Measurements from ENCODE around the gene GFM1.
"Not testable (repeated sequence)": the region's sequence is repeated elsewhere in the genome, so short reads cannot be mapped to it uniquely, and the experiment has no call there.

Gene GFM1

DNA sequence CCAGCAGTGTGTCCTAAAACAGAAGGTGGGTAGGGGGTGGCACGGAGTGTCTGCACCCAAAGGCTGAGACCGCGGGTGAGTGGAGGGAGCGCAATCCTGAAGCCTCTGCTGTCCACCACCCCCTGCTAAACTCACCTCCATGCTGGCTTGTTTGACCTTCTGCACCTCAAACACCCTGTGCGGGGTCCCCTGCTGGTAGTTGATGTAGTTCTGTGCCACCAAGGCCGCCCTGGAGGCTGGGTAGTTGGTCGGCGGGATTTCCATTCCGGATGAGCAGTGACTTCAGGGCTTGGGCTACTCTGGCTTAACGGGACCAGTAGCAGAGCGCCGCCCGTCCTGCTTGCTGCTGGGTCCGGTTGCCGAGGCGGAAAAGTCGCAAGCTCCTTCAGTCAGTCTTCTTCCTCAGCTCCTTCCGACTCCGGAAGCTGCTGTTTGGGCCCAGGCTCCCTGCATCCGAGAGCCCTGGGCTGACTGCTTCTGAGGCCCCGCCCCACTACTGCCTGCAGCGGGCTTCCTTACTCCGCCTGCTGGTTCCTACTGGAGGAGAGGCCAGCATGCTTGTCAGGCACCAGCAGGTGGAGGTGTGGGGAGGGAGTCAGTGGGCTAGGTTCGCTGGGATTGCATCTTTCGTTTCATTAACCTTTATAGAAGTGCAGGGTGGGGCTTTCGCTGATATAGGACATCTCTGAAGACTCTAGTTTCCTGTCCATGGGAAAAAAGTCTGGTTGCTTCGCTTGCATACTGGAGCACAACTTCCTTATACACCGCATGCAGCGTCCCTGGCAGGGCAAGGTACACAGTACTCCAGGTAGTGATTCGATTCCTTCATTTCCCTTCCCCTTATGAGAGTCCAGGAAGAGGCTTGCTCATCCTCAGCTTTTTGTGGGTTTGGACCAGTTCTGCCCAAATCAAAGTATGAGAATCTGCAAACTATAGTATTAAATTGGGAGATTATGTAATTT is 28.2 kb downstream of the GFM1 start, which contains the start of gene LXN:
Gene LXN (minus strand): TSS at position 434 of the 962 bp plus-strand sequence. CDS start 170 bp downstream, at position 264.
- peak; percentile 83 for DNase-seq (ENCODE audit: low read depth, low spot score)

GRCh38 chr3:158678687-158679086 is 34.4 kb downstream of the GFM1 start:
- DNase-seq (ENCODE audit: low read depth, low spot score) = no peak

GRCh38 chr3:158679547-158680000 is 35.2 kb downstream of the GFM1 start:
- DNase-seq (ENCODE audit: low read depth, low spot score) = no peak

DNA sequence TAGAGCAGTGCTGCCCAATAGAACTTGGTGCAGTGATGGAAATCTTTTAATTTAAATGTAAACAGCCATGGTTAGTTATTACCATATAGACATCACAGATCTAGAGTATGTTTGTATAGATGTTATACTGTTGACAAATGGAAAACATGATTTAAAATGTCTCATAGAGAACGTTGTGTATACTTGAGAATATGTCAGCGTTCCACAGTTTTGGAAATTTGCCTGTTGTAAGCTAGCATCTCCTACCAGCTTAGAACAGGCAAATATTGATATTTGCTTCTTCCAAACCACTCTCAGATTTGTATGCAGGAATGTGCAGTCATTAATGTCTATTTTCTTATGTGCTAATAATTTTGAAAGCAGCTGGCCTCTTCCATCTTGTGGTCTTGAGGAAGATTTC is 36.5 kb downstream of the GFM1 start:
- DNase-seq (ENCODE audit: low read depth, low spot score) = no peak

GRCh38 chr3:158683230-158683962 is 39.1 kb downstream of the GFM1 start:
- DNase-seq (ENCODE audit: low read depth, low spot score) = no peak

DNA sequence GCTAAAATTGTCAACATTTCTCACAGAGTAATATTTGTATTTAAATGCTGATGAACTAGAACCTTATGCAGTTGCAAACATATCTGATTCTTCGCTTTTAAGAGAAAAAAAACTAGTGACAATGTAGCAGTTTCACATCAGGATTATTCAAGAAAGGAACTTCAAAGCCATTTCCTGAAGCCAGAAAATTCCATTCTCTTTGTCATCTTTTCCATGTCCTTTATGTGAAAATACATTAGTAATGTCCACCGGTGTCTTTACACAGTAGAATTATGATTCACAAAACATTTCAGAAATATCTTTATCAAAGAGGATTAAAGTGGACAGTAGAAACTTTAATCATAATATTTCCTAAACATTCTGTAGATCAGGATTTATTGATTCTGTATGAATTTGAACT is 40.8 kb downstream of the GFM1 start:
- DNase-seq (ENCODE audit: low read depth, low spot score) = no peak

GRCh38 chr3:158693866-158694456 is 49.6 kb downstream of the GFM1 start:
- not testable (repeated sequence) for DNase-seq (ENCODE audit: low read depth, low spot score)

DNA sequence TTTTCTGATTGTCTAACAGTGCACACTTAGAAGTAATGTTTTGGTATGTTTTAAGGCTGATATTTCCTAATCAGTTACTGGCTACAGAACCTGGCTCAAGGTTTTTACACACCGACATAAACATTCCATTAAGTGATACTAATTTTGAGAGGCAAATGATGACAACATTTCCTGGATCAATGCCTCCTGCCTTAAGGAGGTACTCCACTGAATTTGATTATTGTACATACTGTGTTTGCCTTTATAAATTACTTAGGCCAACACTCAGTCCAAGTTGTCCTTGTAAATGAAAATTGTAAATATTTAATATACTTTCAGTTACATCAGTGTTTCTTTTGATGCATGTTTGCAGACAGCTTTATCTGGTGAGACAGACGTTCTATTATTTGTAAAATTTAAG is 52.3 kb downstream of the GFM1 start:
- DNase-seq (ENCODE audit: low read depth, low spot score) = no peak

DNA sequence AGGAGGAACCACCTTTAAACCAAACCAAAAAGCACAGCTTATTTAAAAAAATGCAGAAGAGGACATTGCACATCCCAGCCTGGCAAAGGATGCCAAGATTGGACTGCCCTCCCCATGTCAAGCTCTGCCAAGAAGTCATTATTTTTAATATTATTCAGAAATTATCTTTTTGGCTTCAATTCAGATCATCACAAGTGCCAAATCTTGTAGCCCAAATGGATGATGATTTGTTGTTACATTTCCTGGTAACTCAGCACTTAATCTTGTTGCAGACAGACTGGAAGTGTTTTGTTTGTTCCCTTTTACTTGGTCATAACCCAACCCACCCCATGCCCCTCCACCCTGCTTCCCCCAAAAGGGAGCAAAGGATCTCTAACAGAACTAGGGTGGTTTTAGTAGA is 56.2 kb downstream of the GFM1 start:
- DNase-seq (ENCODE audit: low read depth, low spot score) = no peak

- no peak for DNase-seq (ENCODE audit: low read depth, low spot score)
These were observed 57.2 kb downstream of the GFM1 start for GRCh38 chr3:158701420-158702065.

DNA sequence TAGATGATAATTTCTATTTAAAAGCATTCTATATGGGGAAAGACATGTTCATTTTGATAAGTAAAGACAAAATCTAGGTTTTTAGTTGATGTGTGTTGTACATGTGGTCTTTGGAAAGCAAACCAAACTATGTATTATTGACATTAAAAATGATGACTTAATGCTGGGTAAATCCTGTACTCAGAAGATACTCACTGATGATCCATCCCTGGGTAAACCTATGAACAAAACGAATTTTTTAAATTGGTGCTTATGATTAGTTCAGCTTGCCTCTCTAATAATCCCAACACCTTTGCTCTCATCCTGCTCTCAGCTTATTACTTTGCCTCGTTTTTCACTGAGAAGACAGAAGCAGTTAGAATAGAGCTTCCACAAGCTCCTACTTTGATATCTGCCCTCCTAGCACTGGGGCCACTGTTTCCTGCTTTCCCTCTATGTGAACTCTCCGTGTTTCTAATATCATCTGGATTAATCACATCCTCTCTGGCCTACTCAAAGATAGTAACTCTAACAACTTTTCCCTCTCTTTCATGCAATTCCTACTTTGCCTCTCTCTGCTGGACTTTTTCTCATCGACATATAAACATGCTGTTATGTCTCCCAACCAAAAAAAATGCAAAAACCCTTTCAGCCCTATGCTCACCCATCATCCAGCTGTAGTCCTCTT is 58.6 kb downstream of the GFM1 start:
- DNase-seq (ENCODE audit: low read depth, low spot score) = no peak

DNA sequence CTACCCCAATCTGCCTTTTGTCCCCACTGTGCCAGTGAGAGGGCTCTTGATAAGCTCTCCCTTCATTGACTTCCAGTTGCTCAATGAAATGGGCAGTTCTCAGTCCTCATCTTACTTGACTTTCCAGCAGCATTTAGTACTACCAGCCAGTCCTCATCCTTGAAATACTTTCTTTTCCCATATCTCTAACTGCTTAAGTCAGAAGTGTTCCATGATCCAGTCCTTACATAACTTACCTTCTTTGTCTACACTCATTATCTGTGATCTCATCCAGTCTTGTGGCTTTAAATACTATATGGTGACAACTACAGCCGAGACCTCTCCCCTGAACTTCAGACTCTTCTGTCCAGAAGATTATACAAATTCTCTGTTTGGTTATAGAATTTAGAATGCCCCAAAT is 59.2 kb downstream of the GFM1 start:
- DNase-seq (ENCODE audit: low read depth, low spot score) = no peak

- DNase-seq (ENCODE audit: low read depth, low spot score) = no peak
These were observed 65.3 kb downstream of the GFM1 start for GRCh38 chr3:158709666-158710083.

DNA sequence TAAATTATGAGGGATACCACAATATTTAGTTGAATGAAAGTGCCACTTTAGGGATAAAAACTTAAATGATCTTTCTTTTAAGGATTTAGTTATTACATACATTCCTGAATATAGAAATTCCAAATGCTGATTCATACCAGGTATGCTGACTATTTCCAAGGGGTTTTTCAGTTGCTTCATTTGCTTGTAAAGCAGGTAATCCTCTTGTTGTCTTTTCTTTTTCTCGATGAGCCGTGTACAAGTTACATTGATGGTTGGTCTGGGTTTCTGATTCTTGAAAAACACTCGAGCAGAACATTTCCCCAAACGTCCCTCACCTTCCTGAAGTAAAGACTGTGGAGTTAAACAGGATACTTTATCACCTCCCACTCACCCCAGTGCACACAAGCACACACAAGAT is 66.3 kb downstream of the GFM1 start:
- no peak for DNase-seq (ENCODE audit: low read depth, low spot score)

GRCh38 chr3:158711886-158712285 is 67.6 kb downstream of the GFM1 start:
- DNase-seq (ENCODE audit: low read depth, low spot score) = no peak

GRCh38 chr3:158712443-158712842 is 68.1 kb downstream of the GFM1 start:
- no peak for DNase-seq (ENCODE audit: low read depth, low spot score)

- DNase-seq (ENCODE audit: low read depth, low spot score) = no peak
These were observed 68.8 kb downstream of the GFM1 start for GRCh38 chr3:158713094-158713499.

GRCh38 chr3:158717576-158717975 is 73.2 kb downstream of the GFM1 start:
- DNase-seq (ENCODE audit: low read depth, low spot score) = no peak

DNA sequence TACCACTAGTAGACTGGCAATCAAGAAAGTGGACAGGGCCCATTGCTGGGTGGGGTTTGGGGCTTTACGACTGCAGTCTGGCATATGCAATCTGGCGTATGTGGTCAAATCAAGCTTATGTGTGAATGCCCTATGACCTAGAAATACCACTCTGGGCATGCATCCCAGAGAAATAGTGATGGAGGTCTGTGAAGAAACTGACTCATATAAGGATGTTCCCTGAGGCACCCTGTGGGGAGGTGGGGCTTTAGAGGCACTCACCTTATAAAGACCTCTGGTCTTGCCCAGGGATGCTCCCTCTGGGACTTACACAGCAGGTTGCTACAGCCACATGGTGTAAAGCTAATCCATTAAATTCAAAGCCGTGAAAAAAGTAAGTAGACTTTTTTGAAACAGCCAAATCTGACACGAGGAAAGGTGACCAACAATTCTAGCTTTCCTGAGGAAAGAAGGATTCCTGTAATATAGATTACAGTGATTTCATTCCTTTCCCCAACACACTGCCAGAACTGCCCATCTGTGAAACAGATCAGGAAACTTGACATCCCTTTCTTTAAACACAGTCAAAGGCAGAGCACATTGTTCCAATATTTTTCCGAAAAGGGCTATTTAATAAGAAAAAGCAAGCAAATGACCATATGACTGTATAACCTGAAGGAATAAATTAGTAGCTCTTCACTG is 74.3 kb downstream of the GFM1 start:
- DNase-seq (ENCODE audit: low read depth, low spot score) = no peak

DNA sequence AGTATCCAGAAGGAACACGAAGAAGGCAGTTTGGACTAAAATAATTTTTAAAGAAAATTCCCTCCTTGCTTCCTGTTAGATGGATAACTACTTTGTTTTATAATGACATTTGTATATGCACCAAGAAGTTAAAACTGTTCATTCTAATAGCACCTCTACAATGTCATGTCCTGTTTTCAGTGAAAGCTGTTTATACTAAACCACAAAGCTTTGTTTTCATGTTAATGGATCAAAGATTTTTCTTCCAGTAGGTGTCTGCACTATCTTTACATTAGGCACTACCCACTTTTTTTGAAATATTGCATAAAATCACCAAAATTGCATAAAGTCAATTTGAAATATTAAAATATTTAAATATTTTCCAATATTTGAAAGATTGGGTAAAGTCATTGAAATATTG is 77.8 kb downstream of the GFM1 start:
- DNase-seq (ENCODE audit: low read depth, low spot score) = no peak

GRCh38 chr3:158723991-158724390 is 79.7 kb downstream of the GFM1 start:
- DNase-seq (ENCODE audit: low read depth, low spot score) = no peak

Measured in iPS DF 19.7 (cell line).